GM23248 (cell line): ENCODE data around the gene ITPKB. TPM values are rescaled to one million over a fixed set of nuclear protein-coding genes. Genes with fewer than 3 reads are reported as not detected.
"Not testable (repeated sequence)": the region's sequence is repeated elsewhere in the genome, so short reads cannot be mapped to it uniquely, and the experiment has no call there.

Experiments
- DNase-seq: peaks from one replicate; pipeline ENCODE4 v3.0.0-alpha.2; 2015
- H2AFZ ChIP-seq: fragments of 200-600 bp; sonication (generic); 2 replicates; pipeline ENCODE4 v1.6.1; 2016; ENCODE audit warnings: antibody characterized with exemption
- H3F3A ChIP-seq: fragments of 200-600 bp; sonication (generic); 2 replicates; pipeline ENCODE4 v1.6.1; 2016; ENCODE audit warnings: mild to moderate bottlenecking, antibody characterized with exemption, mixed run types; ENCODE audit not compliant: insufficient read depth
- H3K27ac ChIP-seq: fragments of 200-600 bp; sonication (generic); 2 replicates; pipeline ENCODE4 v1.5.1; 2016; ENCODE audit warnings: mild to moderate bottlenecking
- H3K27me3 ChIP-seq: fragments of 200-600 bp; sonication (generic); replicated peaks from 2 replicates; pipeline ENCODE4 v1.6.1; 2016; ENCODE audit warnings: mild to moderate bottlenecking; ENCODE audit not compliant: insufficient read depth
- H3K36me3 ChIP-seq: fragments of 200-600 bp; sonication (generic); 2 replicates; pipeline ENCODE4 v1.6.1; 2016; ENCODE audit warnings: low read depth, mild to moderate bottlenecking
- H3K4me1 ChIP-seq: fragments of 200-600 bp; sonication (generic); 2 replicates; pipeline ENCODE4 v1.6.1; 2016; ENCODE audit warnings: mild to moderate bottlenecking; ENCODE audit not compliant: insufficient read depth
- H3K4me2 ChIP-seq: fragments of 200-600 bp; sonication (generic); one replicate; pipeline ENCODE4 v1.6.1; 2016; ENCODE audit warnings: mild to moderate bottlenecking; ENCODE audit not compliant: unreplicated experiment
- H3K4me3 ChIP-seq: fragments of 200-600 bp; sonication (generic); 2 replicates; pipeline ENCODE4 v1.5.1; 2016; ENCODE audit warnings: mild to moderate bottlenecking
- H3K79me2 ChIP-seq: fragments of 200-600 bp; sonication (generic); 2 replicates; pipeline ENCODE4 v1.6.1; 2016; ENCODE audit warnings: mild to moderate bottlenecking; ENCODE audit not compliant: insufficient read depth
- H3K9ac ChIP-seq: fragments of 200-600 bp; sonication (generic); 2 replicates; pipeline ENCODE4 v1.6.1; 2016; ENCODE audit warnings: mild to moderate bottlenecking
- H3K9me2 ChIP-seq: fragments of 200-600 bp; sonication (generic); 2 replicates; pipeline ENCODE4 v1.6.1; 2016; ENCODE audit warnings: mixed run types, mild to moderate bottlenecking, moderate library complexity; ENCODE audit not compliant: insufficient read depth
- H3K9me3 ChIP-seq: fragments of 200-600 bp; sonication (generic); one replicate; pipeline ENCODE4 v1.6.1; 2017; ENCODE audit warnings: low read depth
- H4K20me1 ChIP-seq: fragments of 200-600 bp; sonication (generic); 2 replicates; pipeline ENCODE4 v1.6.0; 2016; ENCODE audit not compliant: insufficient read depth
- EZH2 ChIP-seq: fragments of 200-600 bp; sonication (generic); IDR thresholded peaks from 2 replicates; pipeline ENCODE4 v1.6.1; 2018; ENCODE audit warnings: antibody characterized with exemption, mild to moderate bottlenecking; ENCODE audit not compliant: insufficient read depth, poor library complexity, severe bottlenecking
- EZH2phosphoT487 ChIP-seq: fragments of 200-600 bp; sonication (generic); IDR thresholded peaks from 2 replicates; pipeline ENCODE4 v1.6.1; 2018; ENCODE audit warnings: antibody characterized with exemption, moderate library complexity, mild to moderate bottlenecking, low read depth; ENCODE audit not compliant: insufficient read depth
- WGBS, 2 experiments: methylation state at CpG; one replicate each; pipeline ENCODE4 v1.1.6; 2015 to 2017; ENCODE audit warnings: low lambda C conversion rate in 2 of 2, low coverage in 1 of 2; ENCODE audit errors: missing lambda C conversion rate in 2 of 2; 5-methylcytosine and 5-hydroxymethylcytosine counted together
- in situ Hi-C: fragments of 300-500 bp; cut with MboI; formaldehyde crosslinking; loops from 2 replicates; pipeline ENCODE4 v1.15.0; 2020
- polyA plus RNA-seq: library from polyadenylated mRNA; unstranded; fragments of >200 nt; fragmentation: Nextera tagmentation; extraction: Ambion mirVana; gene quantifications from 2 replicates; pipeline ENCODE4 v1.2.1, GENCODE V29; 2016
- total RNA-seq: library from RNA; depleted of rRNA; stranded (reverse); fragments of >200 nt; shearing (Covaris generic); gene quantifications from 2 replicates; pipeline ENCODE4 v1.2.3, GENCODE V29; 2014

The ITPKB gene
- total and polyA plus RNA-seq, 2 experiments from 2014 or later = 0.26 to 0.86 TPM

- H3K36me3 ChIP-seq = no peaks in the 10 kb centered on the region
- no peak overlapping the region for H3K4me3 ChIP-seq
- no peaks in the 10 kb centered on the region for H3K9me3 ChIP-seq
- no peaks in the 10 kb centered on the region for H4K20me1 ChIP-seq
- H3F3A ChIP-seq = no peaks in the 10 kb centered on the region
- H3K9me2 ChIP-seq = no peaks in the 10 kb centered on the region
- H3K9ac ChIP-seq = no peak overlapping the region
- TF ChIP-seq EZH2phosphoT487 (no peak), EZH2 (no peak)
- DNase-seq = no peak
- no peaks in the 10 kb centered on the region for H3K79me2 ChIP-seq
- H3K27me3 ChIP-seq = no peaks in the 10 kb centered on the region
- H2AFZ ChIP-seq = no peak overlapping the region
- no peak overlapping the region for H3K4me2 ChIP-seq
- in situ Hi-C loops = no loop called here
- H3K27ac ChIP-seq = no peak overlapping the region
- WGBS, 2 experiments = 92% methylated on average over 23 of the region's 23 CpGs
- H3K4me1 ChIP-seq = peaks cover 7% of the 10 kb centered on the region; the same call in 1 of the 2 replicates
These were observed 98.6 kb downstream of the ITPKB start for GRCh38 chr1:226640321-226641136.

GRCh38 chr1:226639631-226640061 lies 99.4 kb downstream of the ITPKB start:
- Histone ChIP-seq H3K4me3 (no peak overlapping the region), H3K36me3 (no peaks in the 10 kb centered on the region), H3F3A (no peaks in the 10 kb centered on the region), H3K27me3 (no peaks in the 10 kb centered on the region), H3K4me2 (no peak overlapping the region), H4K20me1 (no peaks in the 10 kb centered on the region), H3K9me3 (no peaks in the 10 kb centered on the region), H3K4me1 (peaks cover 7% of the 10 kb centered on the region; the same call in 1 of the 2 replicates), H2AFZ (no peak overlapping the region), H3K9ac (no peak overlapping the region), H3K9me2 (no peaks in the 10 kb centered on the region), H3K79me2 (no peaks in the 10 kb centered on the region), H3K27ac (no peak overlapping the region)
- no peak for TF ChIP-seq EZH2phosphoT487
- no peak for TF ChIP-seq EZH2
- no peak for DNase-seq
- in situ Hi-C loops = loop anchor here (10.0 kb wide), 1 partner anchor 805 kb away; no protein-coding TSS in a partner anchor
- 82 to 85% methylated on average over 12 to 18 of the region's 18 CpGs for WGBS, 2 experiments

GRCh38 chr1:226639206-226639605 lies 99.9 kb downstream of the ITPKB start:
- not testable (repeated sequence) for H2AFZ ChIP-seq, H3K79me2 ChIP-seq, H3K36me3 ChIP-seq, H3K27me3 ChIP-seq, H3K4me3 ChIP-seq, H3K9ac ChIP-seq, H4K20me1 ChIP-seq, H3K4me1 ChIP-seq, H3K27ac ChIP-seq, H3F3A ChIP-seq, DNase-seq, H3K4me2 ChIP-seq, H3K9me2 ChIP-seq, H3K9me3 ChIP-seq
- 88 to 93% methylated on average over 7 to 8 of the region's 8 CpGs for WGBS, 2 experiments
- in situ Hi-C loops = loop anchor here (10.0 kb wide), 1 partner anchor 806 kb away; no protein-coding TSS in a partner anchor

- Histone ChIP-seq H3K27me3 (no peaks in the 10 kb centered on the region), H3K79me2 (no peaks in the 10 kb centered on the region), H3K36me3 (no peaks in the 10 kb centered on the region), H2AFZ (no peak overlapping the region), H3K4me2 (no peak overlapping the region), H3K9me3 (no peaks in the 10 kb centered on the region), H3K4me3 (no peak overlapping the region), H4K20me1 (no peaks in the 10 kb centered on the region), H3K27ac (no peak overlapping the region), H3K9me2 (no peaks in the 10 kb centered on the region), H3K9ac (no peak overlapping the region), H3K4me1 (peaks cover 7% of the 10 kb centered on the region; the same call in 1 of the 2 replicates), H3F3A (no peaks in the 10 kb centered on the region)
- in situ Hi-C loops = loop anchor here (10.0 kb wide), 1 partner anchor 806 kb away; no protein-coding TSS in a partner anchor
- 94 to 96% methylated on average over 16 of the region's 16 CpGs for WGBS, 2 experiments
- no peak for TF ChIP-seq EZH2phosphoT487
- no peak for TF ChIP-seq EZH2
- no peak for DNase-seq
These were observed 100.5 kb downstream of the ITPKB start for GRCh38 chr1:226638608-226639007.
